GM23338 (cell line): Measurements from ENCODE around the gene PLA2G6. TPM values are rescaled to one million over a fixed set of nuclear protein-coding genes. Genes with fewer than 3 reads are reported as not detected.

Source experiments
- ATAC-seq: fragments of 200-7000 bp; cut with Tn5 transposase; 3 replicates; pipeline ENCODE4 v1.9.1; 2020
- DNase-seq: peaks from one replicate; pipeline ENCODE4 v3.0.0-alpha.2; 2015; ENCODE audit warnings: low spot score
- H2AFZ ChIP-seq: fragments of 200-600 bp; sonication (generic); 2 replicates; pipeline ENCODE4 v1.8.0; 2016; ENCODE audit warnings: antibody characterized with exemption, mild to moderate bottlenecking, moderate library complexity
- H3F3A ChIP-seq: fragments of 200-600 bp; sonication (generic); replicated peaks from 2 replicates; pipeline ENCODE4 v1.8.0; 2017; ENCODE audit warnings: antibody characterized with exemption, mixed run types, low read depth
- H3K27ac ChIP-seq: fragments of 200-600 bp; sonication (generic); 2 replicates; pipeline ENCODE4 v1.6.1; 2016; ENCODE audit warnings: low read depth
- H3K27me3 ChIP-seq: fragments of 200-600 bp; sonication (generic); 2 replicates; pipeline ENCODE4 v1.8.0; 2016; ENCODE audit warnings: mild to moderate bottlenecking, mixed run types, moderate library complexity; ENCODE audit not compliant: insufficient read depth
- H3K36me3 ChIP-seq: fragments of 200-600 bp; sonication (generic); 2 replicates; pipeline ENCODE4 v1.8.0; 2016; ENCODE audit warnings: mild to moderate bottlenecking; ENCODE audit not compliant: insufficient read depth
- H3K4me1 ChIP-seq: fragments of 200-600 bp; sonication (generic); 2 replicates; pipeline ENCODE4 v1.8.0; 2016; ENCODE audit warnings: mild to moderate bottlenecking, moderate library complexity; ENCODE audit not compliant: insufficient read depth
- H3K4me2 ChIP-seq: fragments of 200-600 bp; sonication (generic); 2 replicates; pipeline ENCODE4 v1.7.1; 2017; ENCODE audit warnings: mixed run types
- H3K4me3 ChIP-seq: fragments of 200-600 bp; sonication (generic); 2 replicates; pipeline ENCODE4 v1.6.1; 2016; ENCODE audit warnings: mixed run types
- H3K79me2 ChIP-seq: fragments of 200-600 bp; sonication (generic); replicated peaks from 2 replicates; pipeline ENCODE4 v1.8.0; 2017; ENCODE audit warnings: mild to moderate bottlenecking; ENCODE audit not compliant: insufficient read depth
- H3K9me2 ChIP-seq: fragments of 200-600 bp; sonication (generic); 2 replicates; pipeline ENCODE4 v1.8.0; 2017; ENCODE audit not compliant: insufficient read depth
- H4K20me1 ChIP-seq: fragments of 200-600 bp; sonication (generic); replicated peaks from 2 replicates; pipeline ENCODE4 v1.8.0; 2017; ENCODE audit warnings: mild to moderate bottlenecking; ENCODE audit not compliant: insufficient read depth
- H3K27ac Mint-ChIP-seq: 2 replicates; pipeline ENCODE4 v1.8.0; 2020; ENCODE audit warnings: inconsistent platforms, mild to moderate bottlenecking, moderate library complexity, mixed read lengths
- H3K27me3 Mint-ChIP-seq: 3 replicates; pipeline ENCODE4 v1.8.0; 2022; ENCODE audit warnings: low read depth, mild to moderate bottlenecking, moderate library complexity, mixed read lengths, inconsistent platforms; ENCODE audit not compliant: insufficient read depth, poor library complexity
- H3K36me3 Mint-ChIP-seq: 3 replicates; pipeline ENCODE4 v1.8.0; 2021; ENCODE audit warnings: low read depth, mild to moderate bottlenecking, inconsistent platforms, moderate library complexity, mixed read lengths
- H3K4me1 Mint-ChIP-seq: 3 replicates; pipeline ENCODE4 v1.8.0; 2020; ENCODE audit warnings: mild to moderate bottlenecking, inconsistent platforms, mixed read lengths
- H3K4me3 Mint-ChIP-seq: 3 replicates; pipeline ENCODE4 v1.8.0; 2021; ENCODE audit warnings: moderate library complexity, mild to moderate bottlenecking, inconsistent platforms, mixed read lengths
- H3K9me3 Mint-ChIP-seq: 3 replicates; pipeline ENCODE4 v1.8.0; 2020; ENCODE audit warnings: moderate library complexity, mild to moderate bottlenecking, inconsistent platforms, mixed read lengths
- CREB1 ChIP-seq: fragments of 250-450 bp; sonication (Bioruptor Pico); IDR thresholded peaks from 2 replicates; pipeline ENCODE4 v1.5.0; 2020; ENCODE audit warnings: low read depth, mild to moderate bottlenecking, moderate library complexity
- EZH2 ChIP-seq: fragments of 200-600 bp; sonication (generic); IDR thresholded peaks from one replicate; pipeline ENCODE4 v1.8.0; 2017; ENCODE audit warnings: antibody characterized with exemption, mild to moderate bottlenecking, low read depth; ENCODE audit not compliant: unreplicated experiment
- JUNB ChIP-seq: IDR thresholded peaks from one replicate; pipeline ENCODE4 v1.6.1; 2016; ENCODE audit warnings: antibody characterized with exemption; ENCODE audit not compliant: unreplicated experiment
- NANOG ChIP-seq: IDR thresholded peaks from 2 replicates; pipeline ENCODE4 v1.6.1; 2016; ENCODE audit warnings: antibody characterized with exemption, borderline replicate concordance
- POLR2AphosphoS5 ChIP-seq: IDR thresholded peaks from 2 replicates; pipeline ENCODE4 v1.6.1; 2016; ENCODE audit warnings: antibody characterized with exemption, low read depth
- STAT1 ChIP-seq: IDR thresholded peaks from one replicate; pipeline ENCODE4 v1.6.1; 2016; ENCODE audit warnings: antibody characterized with exemption; ENCODE audit not compliant: unreplicated experiment
- ZNF331 ChIP-seq: fragments of 250-450 bp; sonication (Bioruptor Pico); IDR thresholded peaks from 2 replicates; pipeline ENCODE4 v1.5.0; 2020; ENCODE audit warnings: low read depth, mild to moderate bottlenecking, moderate library complexity
- polyA plus RNA-seq: library from polyadenylated mRNA; unstranded; fragments of >200 nt; fragmentation: Nextera tagmentation; extraction: Ambion mirVana; gene quantifications from 2 replicates; pipeline ENCODE4 v1.2.1, GENCODE V29; 2016
- total RNA-seq: library from RNA; depleted of rRNA; stranded (reverse); fragments of >200 nt; shearing (Covaris generic); gene quantifications from 2 replicates; pipeline ENCODE4 v1.2.3, GENCODE V29; 2014
- TF ChIP-seq, protein P1 (sequence below): IDR thresholded peaks from one replicate; pipeline ENCODE4 v1.6.1; 2018; ENCODE audit warnings: antibody characterized with exemption; ENCODE audit not compliant: unreplicated experiment
- TF ChIP-seq, protein P2 (sequence below): IDR thresholded peaks from 2 replicates; pipeline ENCODE4 v1.6.1; 2016; ENCODE audit warnings: antibody characterized with exemption
- TF ChIP-seq, protein P3 (sequence below), 2 experiments: fragments of 200-600 bp in 1 of 2; sonication (generic) in 1 of 2; conservative IDR thresholded peaks; 2 replicates each; pipeline versions ENCODE4 v1.5.1 to v1.6.1; 2016 to 2017; ENCODE audit warnings: antibody characterized with exemption in 2 of 2, low read depth in 2 of 2, mild to moderate bottlenecking in 2 of 2, moderate library complexity in 1 of 2

Gene PLA2G6
- total and polyA plus RNA-seq, 2 experiments from 2014 or later: 4.5 to 12.6 TPM

DNA sequence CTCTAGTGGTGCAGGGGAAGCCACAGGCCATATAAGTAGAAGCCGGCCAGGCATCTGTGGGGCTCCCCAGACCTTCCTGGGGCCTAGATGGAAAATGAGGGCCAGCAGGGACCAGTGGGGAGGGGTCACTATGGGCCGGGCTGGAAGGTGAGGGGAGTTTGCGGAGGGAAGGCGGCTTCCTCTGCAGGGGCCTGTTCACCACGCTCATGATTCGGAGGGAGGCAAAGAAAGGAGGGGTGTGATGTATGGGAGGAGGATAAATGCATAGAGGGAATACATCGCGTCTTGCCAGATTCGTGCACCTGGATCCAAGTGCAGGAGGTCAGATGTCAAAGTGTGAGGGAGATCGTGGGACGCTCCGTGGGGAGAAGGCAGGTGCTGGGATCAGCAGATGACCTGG is 104.5 kb downstream of the PLA2G6 start:
- Histone ChIP-seq H4K20me1 (no peaks in the 10 kb centered on the region; the same call in 1 of the 2 replicates), H3K4me3 (no peak overlapping the region), H3K4me1 (peaks cover 8% of the 10 kb centered on the region; the same call in 1 of the 2 replicates), H2AFZ (no peak overlapping the region), H3K79me2 (no peaks in the 10 kb centered on the region), H3K27me3 (peaks cover 29% of the 10 kb centered on the region), H3K4me2 (no peak overlapping the region), H3F3A (no peaks in the 10 kb centered on the region), H3K36me3 (no peaks in the 10 kb centered on the region), H3K27ac (no peak overlapping the region), H3K9me2 (no peaks in the 10 kb centered on the region)
- ATAC-seq (no peak), DNase-seq (no peak)
- Mint-ChIP-seq H3K9me3 (no peaks in the 10 kb centered on the region), H3K27me3 (peaks cover 35% of the 10 kb centered on the region), H3K4me1 (peaks cover 5% of the 10 kb centered on the region; the same call in 2 of the 3 replicates), H3K36me3 (peaks cover 18% of the 10 kb centered on the region; the same call in 2 of the 3 replicates), H3K4me3 (no peak overlapping the region), H3K27ac (no peak overlapping the region)
- TF ChIP-seq NANOG (no peak), EZH2 (no peak), ZNF331 (CRISPR knock-in tag) (no peak), JUNB (no peak)
- TF ChIP-seq, protein P1, sequence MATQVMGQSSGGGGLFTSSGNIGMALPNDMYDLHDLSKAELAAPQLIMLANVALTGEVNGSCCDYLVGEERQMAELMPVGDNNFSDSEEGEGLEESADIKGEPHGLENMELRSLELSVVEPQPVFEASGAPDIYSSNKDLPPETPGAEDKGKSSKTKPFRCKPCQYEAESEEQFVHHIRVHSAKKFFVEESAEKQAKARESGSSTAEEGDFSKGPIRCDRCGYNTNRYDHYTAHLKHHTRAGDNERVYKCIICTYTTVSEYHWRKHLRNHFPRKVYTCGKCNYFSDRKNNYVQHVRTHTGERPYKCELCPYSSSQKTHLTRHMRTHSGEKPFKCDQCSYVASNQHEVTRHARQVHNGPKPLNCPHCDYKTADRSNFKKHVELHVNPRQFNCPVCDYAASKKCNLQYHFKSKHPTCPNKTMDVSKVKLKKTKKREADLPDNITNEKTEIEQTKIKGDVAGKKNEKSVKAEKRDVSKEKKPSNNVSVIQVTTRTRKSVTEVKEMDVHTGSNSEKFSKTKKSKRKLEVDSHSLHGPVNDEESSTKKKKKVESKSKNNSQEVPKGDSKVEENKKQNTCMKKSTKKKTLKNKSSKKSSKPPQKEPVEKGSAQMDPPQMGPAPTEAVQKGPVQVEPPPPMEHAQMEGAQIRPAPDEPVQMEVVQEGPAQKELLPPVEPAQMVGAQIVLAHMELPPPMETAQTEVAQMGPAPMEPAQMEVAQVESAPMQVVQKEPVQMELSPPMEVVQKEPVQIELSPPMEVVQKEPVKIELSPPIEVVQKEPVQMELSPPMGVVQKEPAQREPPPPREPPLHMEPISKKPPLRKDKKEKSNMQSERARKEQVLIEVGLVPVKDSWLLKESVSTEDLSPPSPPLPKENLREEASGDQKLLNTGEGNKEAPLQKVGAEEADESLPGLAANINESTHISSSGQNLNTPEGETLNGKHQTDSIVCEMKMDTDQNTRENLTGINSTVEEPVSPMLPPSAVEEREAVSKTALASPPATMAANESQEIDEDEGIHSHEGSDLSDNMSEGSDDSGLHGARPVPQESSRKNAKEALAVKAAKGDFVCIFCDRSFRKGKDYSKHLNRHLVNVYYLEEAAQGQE: no peak
- TF ChIP-seq, protein P2, sequence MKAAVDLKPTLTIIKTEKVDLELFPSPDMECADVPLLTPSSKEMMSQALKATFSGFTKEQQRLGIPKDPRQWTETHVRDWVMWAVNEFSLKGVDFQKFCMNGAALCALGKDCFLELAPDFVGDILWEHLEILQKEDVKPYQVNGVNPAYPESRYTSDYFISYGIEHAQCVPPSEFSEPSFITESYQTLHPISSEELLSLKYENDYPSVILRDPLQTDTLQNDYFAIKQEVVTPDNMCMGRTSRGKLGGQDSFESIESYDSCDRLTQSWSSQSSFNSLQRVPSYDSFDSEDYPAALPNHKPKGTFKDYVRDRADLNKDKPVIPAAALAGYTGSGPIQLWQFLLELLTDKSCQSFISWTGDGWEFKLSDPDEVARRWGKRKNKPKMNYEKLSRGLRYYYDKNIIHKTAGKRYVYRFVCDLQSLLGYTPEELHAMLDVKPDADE: no peak
- TF ChIP-seq, protein P3, sequence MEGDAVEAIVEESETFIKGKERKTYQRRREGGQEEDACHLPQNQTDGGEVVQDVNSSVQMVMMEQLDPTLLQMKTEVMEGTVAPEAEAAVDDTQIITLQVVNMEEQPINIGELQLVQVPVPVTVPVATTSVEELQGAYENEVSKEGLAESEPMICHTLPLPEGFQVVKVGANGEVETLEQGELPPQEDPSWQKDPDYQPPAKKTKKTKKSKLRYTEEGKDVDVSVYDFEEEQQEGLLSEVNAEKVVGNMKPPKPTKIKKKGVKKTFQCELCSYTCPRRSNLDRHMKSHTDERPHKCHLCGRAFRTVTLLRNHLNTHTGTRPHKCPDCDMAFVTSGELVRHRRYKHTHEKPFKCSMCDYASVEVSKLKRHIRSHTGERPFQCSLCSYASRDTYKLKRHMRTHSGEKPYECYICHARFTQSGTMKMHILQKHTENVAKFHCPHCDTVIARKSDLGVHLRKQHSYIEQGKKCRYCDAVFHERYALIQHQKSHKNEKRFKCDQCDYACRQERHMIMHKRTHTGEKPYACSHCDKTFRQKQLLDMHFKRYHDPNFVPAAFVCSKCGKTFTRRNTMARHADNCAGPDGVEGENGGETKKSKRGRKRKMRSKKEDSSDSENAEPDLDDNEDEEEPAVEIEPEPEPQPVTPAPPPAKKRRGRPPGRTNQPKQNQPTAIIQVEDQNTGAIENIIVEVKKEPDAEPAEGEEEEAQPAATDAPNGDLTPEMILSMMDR (conservative IDR thresholded peaks at IDR 0.05; ENCODE audit: low read depth in 2 of 2): no peak

DNA sequence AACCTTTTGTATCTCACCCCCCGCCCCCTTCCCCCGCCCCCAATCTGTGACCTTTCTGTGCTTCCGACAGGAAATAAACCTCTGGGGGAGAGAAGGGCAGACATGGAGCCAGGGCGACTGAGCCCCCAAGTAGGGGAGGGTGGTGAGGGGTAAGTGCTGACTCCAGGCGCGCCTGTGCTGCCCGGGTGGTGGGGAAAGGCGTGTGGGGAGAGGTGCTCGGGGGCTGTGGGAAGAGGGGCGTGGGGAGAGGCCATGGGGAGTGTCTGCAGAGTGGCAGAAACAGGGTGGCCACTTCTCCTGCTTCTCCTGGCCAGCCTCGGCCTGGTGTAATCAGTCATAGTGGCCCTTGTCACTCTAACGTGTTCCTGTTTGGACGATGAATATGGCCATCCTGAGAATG is 105.7 kb downstream of the PLA2G6 start:
- H3K9me3 Mint-ChIP-seq: no peaks in the 10 kb centered on the region
- H3K4me3 Mint-ChIP-seq: no peak overlapping the region
- Histone ChIP-seq H3K9me2 (no peaks in the 10 kb centered on the region), H3K4me1 (0 out of 2 replicates have a peak, but pooled peaks cover 3% of the 10 kb centered on the region), H3K4me3 (no peak overlapping the region), H3F3A (no peaks in the 10 kb centered on the region), H3K36me3 (no peaks in the 10 kb centered on the region), H3K27me3 (peaks cover 20% of the 10 kb centered on the region), H3K27ac (no peak overlapping the region), H2AFZ (no peak overlapping the region), H4K20me1 (no peaks in the 10 kb centered on the region; the same call in 1 of the 2 replicates), H3K79me2 (no peaks in the 10 kb centered on the region), H3K4me2 (no peak overlapping the region)
- peaks cover 20% of the 10 kb centered on the region; the same call in 2 of the 3 replicates for H3K36me3 Mint-ChIP-seq
- ATAC-seq (no peak), DNase-seq (no peak)
- H3K4me1 Mint-ChIP-seq: peaks cover 5% of the 10 kb centered on the region; the same call in 2 of the 3 replicates
- peaks cover 28% of the 10 kb centered on the region for H3K27me3 Mint-ChIP-seq
- H3K27ac Mint-ChIP-seq: no peak overlapping the region
- TF ChIP-seq, protein P3 (conservative IDR thresholded peaks at IDR 0.05; ENCODE audit: low read depth in 2 of 2): no peak
- TF ChIP-seq, protein P1: no peak
- TF ChIP-seq POLR2AphosphoS5 (no peak), EZH2 (no peak), STAT1 (no peak), CREB1 (CRISPR knock-in tag) (no peak), JUNB (no peak)
